Fibroblast of pulmonary artery (primary cell): ENCODE data around the gene NDUFC2.

Experiments used
- DNase-seq: peaks from one replicate; pipeline ENCODE4 v3.0.0-alpha.2; 2010; ENCODE audit warnings: low read depth
- H3K4me3 ChIP-seq: replicated peaks from 2 replicates; pipeline ENCODE4 v1.5.1; 2011; ENCODE audit warnings: low read depth, mild to moderate bottlenecking, control low read depth, low read length, moderate library complexity
- TF ChIP-seq, protein P1 (sequence below): IDR thresholded peaks from 2 replicates; pipeline ENCODE4 v1.5.1; 2011; ENCODE audit warnings: mild to moderate bottlenecking, control low read depth, low read length, inconsistent platforms; ENCODE audit errors: missing control alignments

The NDUFC2 gene

DNA sequence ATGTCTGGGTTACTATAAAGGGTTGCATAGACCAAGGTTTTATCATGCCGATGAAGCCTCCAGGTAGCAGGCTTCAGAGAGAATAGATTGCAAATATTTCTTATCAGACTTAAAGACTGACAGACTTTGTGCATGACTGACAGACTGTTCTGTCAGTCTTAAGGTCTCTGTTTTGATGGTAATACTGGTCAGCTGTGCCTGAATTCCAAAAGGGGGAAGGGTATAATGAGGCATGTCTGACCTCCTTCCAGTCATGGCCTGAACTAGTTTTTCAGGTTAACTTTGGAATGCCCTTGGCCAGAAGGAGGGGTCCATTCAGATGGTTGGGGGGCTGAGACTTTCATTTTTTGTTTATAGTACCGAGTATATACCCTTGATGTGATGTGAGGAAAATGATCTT is 51.9 kb downstream of the NDUFC2 start:
- H3K4me3 ChIP-seq = no peak overlapping the region
- TF ChIP-seq, protein P1, sequence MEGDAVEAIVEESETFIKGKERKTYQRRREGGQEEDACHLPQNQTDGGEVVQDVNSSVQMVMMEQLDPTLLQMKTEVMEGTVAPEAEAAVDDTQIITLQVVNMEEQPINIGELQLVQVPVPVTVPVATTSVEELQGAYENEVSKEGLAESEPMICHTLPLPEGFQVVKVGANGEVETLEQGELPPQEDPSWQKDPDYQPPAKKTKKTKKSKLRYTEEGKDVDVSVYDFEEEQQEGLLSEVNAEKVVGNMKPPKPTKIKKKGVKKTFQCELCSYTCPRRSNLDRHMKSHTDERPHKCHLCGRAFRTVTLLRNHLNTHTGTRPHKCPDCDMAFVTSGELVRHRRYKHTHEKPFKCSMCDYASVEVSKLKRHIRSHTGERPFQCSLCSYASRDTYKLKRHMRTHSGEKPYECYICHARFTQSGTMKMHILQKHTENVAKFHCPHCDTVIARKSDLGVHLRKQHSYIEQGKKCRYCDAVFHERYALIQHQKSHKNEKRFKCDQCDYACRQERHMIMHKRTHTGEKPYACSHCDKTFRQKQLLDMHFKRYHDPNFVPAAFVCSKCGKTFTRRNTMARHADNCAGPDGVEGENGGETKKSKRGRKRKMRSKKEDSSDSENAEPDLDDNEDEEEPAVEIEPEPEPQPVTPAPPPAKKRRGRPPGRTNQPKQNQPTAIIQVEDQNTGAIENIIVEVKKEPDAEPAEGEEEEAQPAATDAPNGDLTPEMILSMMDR = no peak
- no peak for DNase-seq

DNA sequence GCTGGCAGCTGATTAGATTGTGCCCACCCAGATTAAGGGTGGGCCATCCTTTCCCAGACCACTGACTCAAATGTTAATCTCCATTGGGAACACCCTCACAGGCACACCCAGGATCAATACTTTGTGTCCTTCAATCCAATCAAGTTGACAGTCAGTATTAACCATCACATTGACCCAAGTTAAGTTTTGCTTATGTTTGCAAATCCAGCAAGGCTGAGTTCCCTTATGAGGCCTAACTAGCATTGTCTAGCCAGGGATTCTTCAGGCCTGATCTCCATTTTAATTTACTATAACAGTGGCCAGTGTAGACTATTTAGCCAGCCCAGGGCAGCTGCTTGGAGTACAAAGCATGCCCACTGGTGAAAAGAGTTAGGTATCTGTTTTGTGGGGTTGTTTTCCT is 54.3 kb downstream of the NDUFC2 start:
- no peak overlapping the region for H3K4me3 ChIP-seq
- DNase-seq = no peak
- TF ChIP-seq, protein P1 = no peak

DNA sequence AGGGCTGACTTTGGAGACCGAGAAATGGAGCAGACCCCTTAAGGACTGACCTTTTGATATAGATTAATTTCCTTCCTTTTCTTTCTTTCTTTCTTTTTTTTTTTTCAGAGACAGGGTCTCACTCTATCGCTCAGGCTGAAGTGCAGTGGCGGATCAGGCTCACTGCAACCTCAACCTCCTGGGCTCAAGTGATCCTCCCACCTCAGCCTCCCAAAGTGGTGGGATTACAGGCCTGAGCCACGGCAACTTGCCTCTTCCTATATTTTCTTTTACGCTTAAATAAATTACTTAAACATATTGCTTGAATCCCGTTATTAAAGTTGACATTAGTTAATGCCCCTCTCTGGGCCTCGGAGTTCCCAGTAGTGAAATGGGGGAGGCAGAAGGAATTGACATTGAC is 56.2 kb downstream of the NDUFC2 start:
- H3K4me3 ChIP-seq = peak overlapping the region; percentile 52
- DNase-seq = no peak
- TF ChIP-seq, protein P1 = no peak

DNA sequence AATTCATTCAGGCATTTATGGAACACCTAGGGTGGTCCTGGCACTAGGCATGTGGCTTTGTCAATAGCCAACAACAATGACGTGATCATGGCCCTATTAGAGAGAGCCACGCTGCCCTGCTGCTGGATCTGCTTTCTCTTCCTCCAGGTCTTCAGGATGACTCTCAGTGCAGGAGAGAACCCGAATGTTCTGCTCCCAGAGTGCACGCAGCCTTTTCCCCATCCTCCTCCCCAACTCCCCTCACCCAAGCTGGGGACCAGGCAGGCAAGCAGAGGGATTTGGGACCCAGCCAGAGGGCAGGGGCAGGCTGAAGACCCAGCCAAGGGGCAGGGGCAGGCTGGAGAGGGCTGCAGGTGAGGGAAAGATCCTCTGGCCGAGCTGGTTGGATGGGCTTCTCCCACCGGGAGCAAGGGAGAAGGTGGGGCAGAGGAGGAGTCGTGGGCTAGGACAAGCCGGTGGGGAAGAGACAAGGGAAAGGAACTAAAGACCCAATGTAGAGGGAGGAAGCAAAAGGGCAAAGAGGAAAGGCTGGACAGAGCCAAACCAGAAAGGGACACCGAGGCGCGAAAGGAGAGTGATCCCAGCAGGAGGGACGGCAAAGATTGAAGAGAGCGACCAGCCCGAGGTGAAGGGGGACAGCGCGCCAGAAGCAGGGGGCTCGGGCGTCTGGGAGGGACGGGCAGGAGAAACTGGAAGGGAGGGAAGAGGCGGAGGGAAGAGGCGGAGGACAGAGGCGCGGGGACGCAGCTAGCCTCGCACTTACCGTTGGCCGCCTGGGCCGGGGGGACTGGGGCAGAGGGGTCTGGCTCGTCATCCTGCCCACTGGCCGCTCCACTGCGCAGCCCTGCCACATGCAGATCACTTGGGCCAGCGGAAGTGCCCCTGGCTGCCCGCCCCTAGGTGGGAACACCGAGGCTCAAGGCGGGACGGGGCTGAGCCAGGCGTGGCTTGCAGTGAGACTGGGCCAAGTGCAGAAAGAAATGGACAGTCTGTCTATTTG is 57.0 kb downstream of the NDUFC2 start, which contains the start of gene KCTD14:
Gene KCTD14 (minus strand): TSS at position 880 of the 1,000 bp plus-strand sequence. CDS start 27 bp downstream, at position 853.
- TF ChIP-seq, protein P1 = no peak
- peak within 1 kb of the TSS; percentile 52 for H3K4me3 ChIP-seq
- DNase-seq = no peak

DNA sequence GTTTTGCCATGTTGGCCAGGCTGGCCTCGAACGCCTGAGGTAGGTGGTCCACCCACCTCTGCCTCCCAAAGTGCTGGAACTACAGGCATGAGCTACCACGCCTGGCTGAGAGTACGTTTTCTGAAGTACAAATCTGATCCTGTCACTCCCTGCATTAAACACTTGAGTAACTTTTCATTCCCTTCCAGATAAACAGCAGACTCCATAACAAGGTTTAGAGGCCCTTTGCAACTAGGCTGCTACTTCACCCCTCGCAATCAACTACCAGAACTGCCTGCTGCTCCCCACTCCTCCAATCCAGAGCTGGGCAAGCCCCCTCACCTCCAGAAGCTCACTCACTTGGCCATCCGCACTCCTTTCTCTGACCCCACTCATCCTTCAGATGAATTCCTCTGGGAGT is 58.1 kb downstream of the NDUFC2 start:
- DNase-seq = no peak
- no peak overlapping the region for H3K4me3 ChIP-seq
- TF ChIP-seq, protein P1 = no peak

DNA sequence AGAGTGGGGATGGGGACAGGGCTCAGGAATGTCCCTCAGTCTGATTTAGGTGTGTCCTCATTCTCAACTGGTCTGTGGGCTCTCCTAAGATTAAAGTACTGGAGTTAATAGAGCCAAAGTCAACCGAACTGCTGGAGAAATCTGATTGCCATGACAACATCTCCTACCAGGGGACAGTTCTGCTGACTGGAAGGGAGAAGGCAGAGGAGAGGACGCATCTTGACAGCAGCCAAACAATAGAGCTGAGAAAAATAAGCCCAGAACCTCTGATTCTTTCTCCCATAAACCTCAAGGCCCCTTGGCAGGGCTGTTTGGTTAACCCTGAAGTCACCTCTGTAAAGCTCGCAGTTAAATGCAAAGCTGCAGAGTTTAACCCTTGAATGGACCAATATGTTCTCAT is 59.4 kb downstream of the NDUFC2 start:
- TF ChIP-seq, protein P1 = no peak
- no peak overlapping the region for H3K4me3 ChIP-seq
- DNase-seq = no peak
